Keratinocyte (primary cell): ENCODE results near the gene RESF1. TPM values are rescaled to one million over a fixed set of nuclear protein-coding genes. Genes with fewer than 3 reads are reported as not detected.

Experiments
- DNase-seq: peaks from one replicate; pipeline ENCODE4 v3.0.0-alpha.2; 2011; ENCODE audit warnings: low read depth, missing footprints, low spot score
- FAIRE-seq: peaks from 2 replicates; lab custom pipeline; 2011; peaks lifted over from hg19 to GRCh38; lab: Jason Lieb, UNC
- H2AFZ ChIP-seq: 2 replicates; pipeline ENCODE4 v1.6.0; 2012; ENCODE audit warnings: low read length, control low read depth, inconsistent platforms; ENCODE audit not compliant: control insufficient read depth
- H3K27ac ChIP-seq: 2 replicates; pipeline ENCODE4 v1.5.1; 2011; ENCODE audit warnings: low read length; ENCODE audit not compliant: control insufficient read depth, insufficient read depth
- H3K27me3 ChIP-seq: 3 replicates; pipeline ENCODE4 v1.6.0; 2011; ENCODE audit warnings: low read length; ENCODE audit not compliant: control insufficient read depth, insufficient read depth; ENCODE audit errors: extremely low read depth
- H3K36me3 ChIP-seq, 2 experiments: 2 replicates in 1 of 2; 3 replicates in 1 of 2; pipeline ENCODE4 v1.5.1; 2011; ENCODE audit warnings: low read length in 2 of 2, mild to moderate bottlenecking in 1 of 2; ENCODE audit not compliant: control insufficient read depth in 2 of 2, insufficient read depth in 2 of 2; ENCODE audit errors: extremely low read depth in 1 of 2
- H3K4me1 ChIP-seq: 3 replicates; pipeline ENCODE4 v1.5.1; 2011; ENCODE audit warnings: low read length; ENCODE audit not compliant: control insufficient read depth, insufficient read depth; ENCODE audit errors: extremely low read depth
- H3K4me2 ChIP-seq: 3 replicates; pipeline ENCODE4 v1.6.0; 2011; ENCODE audit warnings: low read depth, low read length; ENCODE audit not compliant: control insufficient read depth, insufficient read depth; ENCODE audit errors: extremely low read depth
- H3K4me3 ChIP-seq, 3 experiments: fragments of 200-600 bp in 1 of 3; sonication (generic) in 1 of 3; 2 replicates in 2 of 3; 3 replicates in 1 of 3; pipeline ENCODE4 v1.5.1; 2011 to 2016; ENCODE audit warnings: low read length in 3 of 3, mild to moderate bottlenecking in 3 of 3, control low read depth in 2 of 3, inconsistent platforms in 1 of 3, low read depth in 1 of 3, mixed read lengths in 1 of 3, mixed run types in 1 of 3, moderate library complexity in 1 of 3; ENCODE audit not compliant: control insufficient read depth in 2 of 3, insufficient read depth in 2 of 3; ENCODE audit errors: extremely low read depth in 1 of 3
- H3K79me2 ChIP-seq: 2 replicates; pipeline ENCODE4 v1.6.0; 2012; ENCODE audit warnings: low read length; ENCODE audit not compliant: control insufficient read depth, insufficient read depth
- H3K9ac ChIP-seq: 3 replicates; pipeline ENCODE4 v1.6.0; 2011; ENCODE audit warnings: low read length; ENCODE audit not compliant: control insufficient read depth, insufficient read depth; ENCODE audit errors: extremely low read depth
- H3K9me1 ChIP-seq: 3 replicates; pipeline ENCODE4 v1.6.0; 2011; ENCODE audit warnings: low read length; ENCODE audit not compliant: control insufficient read depth, insufficient read depth; ENCODE audit errors: extremely low read depth
- H3K9me3 ChIP-seq: 2 replicates; pipeline ENCODE4 v1.5.1; 2012; ENCODE audit warnings: low read depth, low read length; ENCODE audit not compliant: control insufficient read depth
- H4K20me1 ChIP-seq: 3 replicates; pipeline ENCODE4 v1.6.0; 2011; ENCODE audit warnings: low read length; ENCODE audit not compliant: control insufficient read depth, insufficient read depth; ENCODE audit errors: extremely low read depth
- EZH2 ChIP-seq: IDR thresholded peaks from one replicate; pipeline ENCODE4 v1.6.1; 2012; ENCODE audit warnings: inconsistent platforms, mild to moderate bottlenecking, low read length, moderate library complexity
- dilution Hi-C: fragments of 300-500 bp; cut with MboI; formaldehyde crosslinking; loops from one replicate; pipeline ENCODE4 v1.7.0; 2020; ENCODE audit warnings: low sequenced_read_pairs; ENCODE audit not compliant: extremely low pct_ligation_motif_present
- polyA plus RNA-seq, 5 experiments: library from polyadenylated mRNA; depleted of rRNA in 3 of 5; stranded (reverse) in 3 of 5; stranded (forward) in 1 of 5; unstranded in 1 of 5; fragments of >200 nt; gene quantifications; 1 replicate in 1 of 5; 2 replicates in 3 of 5; 3 replicates in 1 of 5; pipeline versions ENCODE4 v1.2.1 to v1.2.3, GENCODE V29; 2011 to 2012; ENCODE audit warnings: missing spikeins in 2 of 5, low read depth in 1 of 5, low replicate concordance in 1 of 5
- TF ChIP-seq, protein P1 (sequence below), 3 experiments: IDR thresholded peaks in 1 of 3; conservative IDR thresholded peaks in 1 of 3; optimal IDR thresholded peaks in 1 of 3; 2 replicates in 2 of 3; 3 replicates in 1 of 3; pipeline versions ENCODE3 to v1.5.1; 2011; ENCODE audit warnings: low read length in 3 of 3, mild to moderate bottlenecking in 3 of 3, moderate library complexity in 2 of 3, control low read depth in 1 of 3, inconsistent platforms in 1 of 3; ENCODE audit not compliant: insufficient read depth in 2 of 3; ENCODE audit errors: extremely low read depth in 1 of 3

The RESF1 gene
- polyA plus RNA-seq, 1 donor (not counting 4 experiments of a cell fraction or from before 2014, with no cell fraction given) = 19.7 TPM

DNA sequence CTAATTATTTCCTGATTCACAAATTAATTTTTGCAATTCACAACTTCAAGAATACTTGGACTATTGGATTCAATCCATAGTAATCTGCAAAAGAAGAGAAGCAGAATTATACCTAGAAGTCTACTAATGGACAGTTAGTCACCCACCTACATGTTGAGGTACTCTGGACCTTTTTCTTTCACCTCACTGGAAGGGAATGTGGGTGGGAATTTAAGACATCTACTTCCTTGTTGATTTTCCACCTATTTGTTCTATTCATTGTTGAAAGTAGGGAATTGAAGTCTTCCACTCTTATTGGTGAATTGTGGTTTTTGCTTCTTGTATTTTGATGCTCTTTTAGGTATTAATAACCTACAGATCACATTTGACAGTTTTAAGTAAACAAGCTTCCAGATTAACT is 11.0 kb downstream of the RESF1 start:
- Histone ChIP-seq H2AFZ (no peak overlapping the region), H3K36me3 (peaks cover 8 to 9% of the 10 kb centered on the region in 2 experiments)

DNA sequence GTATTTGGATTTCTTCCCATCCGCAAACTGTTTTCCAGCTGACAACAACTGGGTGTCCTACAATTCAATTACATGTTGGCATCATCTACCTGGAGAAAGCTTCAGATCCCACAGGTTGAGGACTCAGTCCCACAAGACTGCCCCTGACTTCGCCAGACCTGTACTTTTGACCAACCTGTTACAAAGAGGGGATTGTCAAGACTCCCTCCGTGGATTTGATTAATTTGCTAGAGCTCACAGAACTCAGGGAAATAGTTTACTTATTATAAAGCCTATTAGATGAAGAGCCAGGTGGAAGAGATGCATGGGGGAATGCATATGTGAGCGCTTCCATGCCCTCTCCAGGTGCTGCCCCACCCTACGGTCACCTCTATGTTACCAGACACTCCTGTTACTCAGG is 14.6 kb downstream of the RESF1 start:
- Histone ChIP-seq H3K4me2 (no peak overlapping the region), H3K4me3 (no peak overlapping the region), H3K79me2 (peaks cover 8% of the 10 kb centered on the region), H3K4me1 (no peaks in the 10 kb centered on the region), H3K9me1 (no peaks in the 10 kb centered on the region), H3K27me3 (no peaks in the 10 kb centered on the region), H3K27ac (no peak overlapping the region), H2AFZ (no peak overlapping the region), H4K20me1 (no peaks in the 10 kb centered on the region), H3K36me3 (peaks cover 8 to 9% of the 10 kb centered on the region in 2 experiments), H3K9me3 (no peaks in the 10 kb centered on the region), H3K9ac (no peak overlapping the region)
- TF ChIP-seq, protein P1, sequence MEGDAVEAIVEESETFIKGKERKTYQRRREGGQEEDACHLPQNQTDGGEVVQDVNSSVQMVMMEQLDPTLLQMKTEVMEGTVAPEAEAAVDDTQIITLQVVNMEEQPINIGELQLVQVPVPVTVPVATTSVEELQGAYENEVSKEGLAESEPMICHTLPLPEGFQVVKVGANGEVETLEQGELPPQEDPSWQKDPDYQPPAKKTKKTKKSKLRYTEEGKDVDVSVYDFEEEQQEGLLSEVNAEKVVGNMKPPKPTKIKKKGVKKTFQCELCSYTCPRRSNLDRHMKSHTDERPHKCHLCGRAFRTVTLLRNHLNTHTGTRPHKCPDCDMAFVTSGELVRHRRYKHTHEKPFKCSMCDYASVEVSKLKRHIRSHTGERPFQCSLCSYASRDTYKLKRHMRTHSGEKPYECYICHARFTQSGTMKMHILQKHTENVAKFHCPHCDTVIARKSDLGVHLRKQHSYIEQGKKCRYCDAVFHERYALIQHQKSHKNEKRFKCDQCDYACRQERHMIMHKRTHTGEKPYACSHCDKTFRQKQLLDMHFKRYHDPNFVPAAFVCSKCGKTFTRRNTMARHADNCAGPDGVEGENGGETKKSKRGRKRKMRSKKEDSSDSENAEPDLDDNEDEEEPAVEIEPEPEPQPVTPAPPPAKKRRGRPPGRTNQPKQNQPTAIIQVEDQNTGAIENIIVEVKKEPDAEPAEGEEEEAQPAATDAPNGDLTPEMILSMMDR (optimal IDR thresholded peaks at IDR 0.05 in 1 of 3, IDR thresholded peaks at IDR 0.05 in 1 of 3, conservative IDR thresholded peaks at IDR 0.05 in 1 of 3; ENCODE audit: extremely low read depth in 1 of 3, insufficient read depth in 2 of 3, low read length in 3 of 3) = no peak
- TF ChIP-seq EZH2 = no peak
- no peak for DNase-seq
- dilution Hi-C loops = no loop called here
- FAIRE-seq = no peak

More for the DNA sequence above, 11.0 kb downstream of the RESF1 start:
- Histone ChIP-seq H3K27me3 (no peaks in the 10 kb centered on the region), H4K20me1 (no peaks in the 10 kb centered on the region), H3K4me2 (no peak overlapping the region), H3K4me3 (no peak overlapping the region), H3K79me2 (peaks cover 25% of the 10 kb centered on the region), H3K9ac (no peak overlapping the region), H3K9me1 (no peaks in the 10 kb centered on the region), H3K9me3 (no peaks in the 10 kb centered on the region), H3K4me1 (no peaks in the 10 kb centered on the region), H3K27ac (no peak overlapping the region)
- no peak for DNase-seq
- no peak for TF ChIP-seq EZH2
- TF ChIP-seq, protein P1 (optimal IDR thresholded peaks at IDR 0.05 in 1 of 3, IDR thresholded peaks at IDR 0.05 in 1 of 3, conservative IDR thresholded peaks at IDR 0.05 in 1 of 3; ENCODE audit: extremely low read depth in 1 of 3, insufficient read depth in 2 of 3, low read length in 3 of 3) = no peak
- dilution Hi-C loops = no loop called here
- no peak for FAIRE-seq
